HEK293 (cell line): ENCODE measurements around the gene FIS1.

Source experiments
- CTCF ChIP-seq: fragments of 450-650 bp; formaldehyde crosslinking; IDR thresholded peaks from 2 replicates; pipeline ENCODE4 v1.5.1; 2016; ENCODE audit warnings: missing biosample characterization, missing genetic modification characterization
- YY2 ChIP-seq: fragments of 450-650 bp; formaldehyde crosslinking; IDR thresholded peaks from 2 replicates; pipeline ENCODE4 v1.5.1; 2016; ENCODE audit warnings: missing biosample characterization, missing genetic modification characterization
- ZBTB11 ChIP-seq: fragments of 450-650 bp; formaldehyde crosslinking; conservative IDR thresholded peaks from 2 replicates; pipeline ENCODE4 v1.5.1; 2016; ENCODE audit warnings: low read depth, missing biosample characterization, missing genetic modification characterization
- ZNF121 ChIP-seq: fragments of 450-650 bp; formaldehyde crosslinking; IDR thresholded peaks from 2 replicates; pipeline ENCODE4 v1.5.1; 2016; ENCODE audit warnings: missing biosample characterization, missing genetic modification characterization
- ZNF292 ChIP-seq: fragments of 450-650 bp; formaldehyde crosslinking; IDR thresholded peaks from 2 replicates; pipeline ENCODE4 v1.5.1; 2016; ENCODE audit warnings: low read depth, missing biosample characterization, missing genetic modification characterization, borderline replicate concordance
- ZNF426 ChIP-seq: fragments of 450-650 bp; formaldehyde crosslinking; IDR thresholded peaks from 2 replicates; pipeline ENCODE4 v1.5.1; 2017; ENCODE audit warnings: missing biosample characterization, missing genetic modification characterization, mild to moderate bottlenecking, inconsistent platforms, moderate library complexity
- ZNF624 ChIP-seq: fragments of 450-650 bp; formaldehyde crosslinking; IDR thresholded peaks from 2 replicates; pipeline ENCODE4 v1.5.1; 2017; ENCODE audit warnings: missing biosample characterization, missing genetic modification characterization
- ZNF768 ChIP-seq: fragments of 450-650 bp; formaldehyde crosslinking; IDR thresholded peaks from 2 replicates; pipeline ENCODE4 v1.5.1; 2018; ENCODE audit warnings: missing biosample characterization, mild to moderate bottlenecking, missing genetic modification characterization
- ZSCAN5A ChIP-seq: fragments of 450-650 bp; formaldehyde crosslinking; IDR thresholded peaks from 2 replicates; pipeline ENCODE4 v1.5.1; 2016; ENCODE audit warnings: missing biosample characterization, missing genetic modification characterization
- TF ChIP-seq, protein P1 (sequence below): fragments of 450-650 bp; formaldehyde crosslinking; IDR thresholded peaks from 2 replicates; pipeline ENCODE4 v1.5.1; 2016; ENCODE audit warnings: missing biosample characterization, missing genetic modification characterization

- TF ChIP-seq YY2 (tag by site-specific recombination) (no peak), ZNF121 (no peak), ZNF768 (tag by site-specific recombination) (no peak), CTCF (no peak), ZNF624 (no peak), ZNF426 (tag by site-specific recombination) (no peak), ZSCAN5A (tag by site-specific recombination) (no peak), ZNF292 (no peak), ZBTB11 (tag by site-specific recombination) (no peak)
- TF ChIP-seq, protein P1, sequence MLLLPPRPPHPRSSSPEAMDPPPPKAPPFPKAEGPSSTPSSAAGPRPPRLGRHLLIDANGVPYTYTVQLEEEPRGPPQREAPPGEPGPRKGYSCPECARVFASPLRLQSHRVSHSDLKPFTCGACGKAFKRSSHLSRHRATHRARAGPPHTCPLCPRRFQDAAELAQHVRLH (tag by site-specific recombination), result no peak
Measured at GRCh38 chr7:101271021-101271420, 26.1 kb upstream of the FIS1 start.
